SU-DHL-6 (cell line): Measurements from ENCODE around the gene CDKAL1.

ENCODE experiments used
- EZH2phosphoT487 ChIP-seq: fragments of 200-600 bp; sonication (generic), shearing (Covaris generic); conservative IDR thresholded peaks from 2 replicates; pipeline ENCODE4 v1.6.1; 2018; ENCODE audit warnings: mild to moderate bottlenecking, antibody characterized with exemption, low read length, moderate library complexity, mixed read lengths
- TF ChIP-seq, protein P1 (sequence below): fragments of 200-600 bp; sonication (generic); IDR thresholded peaks from one replicate; pipeline ENCODE4 v1.5.1; 2017; ENCODE audit warnings: antibody characterized with exemption, mild to moderate bottlenecking, low read length, moderate library complexity; ENCODE audit not compliant: insufficient read depth, poor library complexity, severe bottlenecking

DNA sequence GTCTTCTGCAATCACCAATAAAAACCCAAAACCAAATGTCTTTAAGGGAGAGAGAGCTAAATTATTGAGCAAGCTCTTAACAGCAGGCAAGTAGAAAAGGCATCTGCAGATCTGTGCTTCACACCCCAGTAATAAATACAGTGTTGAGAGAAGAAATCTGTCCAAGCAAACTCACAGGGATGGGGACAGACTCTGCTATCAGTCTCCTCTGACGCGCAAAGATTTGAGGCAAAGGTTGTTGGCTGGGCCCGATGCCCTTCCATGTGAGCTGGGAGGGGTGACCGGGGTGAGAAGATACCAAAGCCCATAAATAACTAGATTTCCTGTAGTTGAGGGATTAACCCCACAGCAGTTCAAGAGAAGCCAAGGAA, 744.1 kb downstream of the CDKAL1 start:
- TF ChIP-seq, protein P1, sequence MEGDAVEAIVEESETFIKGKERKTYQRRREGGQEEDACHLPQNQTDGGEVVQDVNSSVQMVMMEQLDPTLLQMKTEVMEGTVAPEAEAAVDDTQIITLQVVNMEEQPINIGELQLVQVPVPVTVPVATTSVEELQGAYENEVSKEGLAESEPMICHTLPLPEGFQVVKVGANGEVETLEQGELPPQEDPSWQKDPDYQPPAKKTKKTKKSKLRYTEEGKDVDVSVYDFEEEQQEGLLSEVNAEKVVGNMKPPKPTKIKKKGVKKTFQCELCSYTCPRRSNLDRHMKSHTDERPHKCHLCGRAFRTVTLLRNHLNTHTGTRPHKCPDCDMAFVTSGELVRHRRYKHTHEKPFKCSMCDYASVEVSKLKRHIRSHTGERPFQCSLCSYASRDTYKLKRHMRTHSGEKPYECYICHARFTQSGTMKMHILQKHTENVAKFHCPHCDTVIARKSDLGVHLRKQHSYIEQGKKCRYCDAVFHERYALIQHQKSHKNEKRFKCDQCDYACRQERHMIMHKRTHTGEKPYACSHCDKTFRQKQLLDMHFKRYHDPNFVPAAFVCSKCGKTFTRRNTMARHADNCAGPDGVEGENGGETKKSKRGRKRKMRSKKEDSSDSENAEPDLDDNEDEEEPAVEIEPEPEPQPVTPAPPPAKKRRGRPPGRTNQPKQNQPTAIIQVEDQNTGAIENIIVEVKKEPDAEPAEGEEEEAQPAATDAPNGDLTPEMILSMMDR: no peak
- TF ChIP-seq EZH2phosphoT487: no peak
